ENCODE measurements around the gene DBF4.
"Not testable (repeated sequence)": the region's sequence is repeated elsewhere in the genome, so short reads cannot be mapped to it uniquely, and the experiment has no call there.

The DBF4 gene

GRCh38 chr7:87919875-87920274 is 43.6 kb downstream of the DBF4 start:
- TF ChIP-seq, protein P1, sequence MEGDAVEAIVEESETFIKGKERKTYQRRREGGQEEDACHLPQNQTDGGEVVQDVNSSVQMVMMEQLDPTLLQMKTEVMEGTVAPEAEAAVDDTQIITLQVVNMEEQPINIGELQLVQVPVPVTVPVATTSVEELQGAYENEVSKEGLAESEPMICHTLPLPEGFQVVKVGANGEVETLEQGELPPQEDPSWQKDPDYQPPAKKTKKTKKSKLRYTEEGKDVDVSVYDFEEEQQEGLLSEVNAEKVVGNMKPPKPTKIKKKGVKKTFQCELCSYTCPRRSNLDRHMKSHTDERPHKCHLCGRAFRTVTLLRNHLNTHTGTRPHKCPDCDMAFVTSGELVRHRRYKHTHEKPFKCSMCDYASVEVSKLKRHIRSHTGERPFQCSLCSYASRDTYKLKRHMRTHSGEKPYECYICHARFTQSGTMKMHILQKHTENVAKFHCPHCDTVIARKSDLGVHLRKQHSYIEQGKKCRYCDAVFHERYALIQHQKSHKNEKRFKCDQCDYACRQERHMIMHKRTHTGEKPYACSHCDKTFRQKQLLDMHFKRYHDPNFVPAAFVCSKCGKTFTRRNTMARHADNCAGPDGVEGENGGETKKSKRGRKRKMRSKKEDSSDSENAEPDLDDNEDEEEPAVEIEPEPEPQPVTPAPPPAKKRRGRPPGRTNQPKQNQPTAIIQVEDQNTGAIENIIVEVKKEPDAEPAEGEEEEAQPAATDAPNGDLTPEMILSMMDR (IDR thresholded peaks at IDR 0.05; ENCODE audit: low read depth, low read length, missing control alignments), result no peak
- H3K4me3 ChIP-seq (replicated peaks; ENCODE audit: low read depth, low read length), result no peak overlapping the region
- no peak for DNase-seq (ENCODE audit: extremely low read depth, low read depth)

DNA sequence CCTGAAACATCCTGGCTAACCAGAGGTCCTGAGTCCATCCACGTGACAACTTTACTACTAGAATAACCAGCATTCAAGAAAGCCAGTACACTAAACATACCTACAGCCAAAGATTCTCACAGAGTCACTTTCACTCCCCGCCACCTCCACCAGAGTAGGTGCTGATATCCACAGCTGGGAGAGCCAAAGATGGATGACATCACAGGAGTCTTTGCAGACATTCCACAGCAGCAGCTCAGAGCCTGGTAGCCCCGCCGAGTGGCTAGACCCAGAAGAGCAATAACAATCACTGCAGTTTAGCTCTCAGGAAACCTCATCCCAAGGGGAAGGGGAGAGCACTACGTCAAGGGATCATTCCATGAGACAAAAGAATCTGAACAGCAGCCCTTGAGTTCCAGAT is 44.3 kb downstream of the DBF4 start:
- no peak for DNase-seq (ENCODE audit: extremely low read depth, low read depth)
- no peak overlapping the region for H3K4me3 ChIP-seq (replicated peaks; ENCODE audit: low read depth, low read length)
- TF ChIP-seq, protein P1 (IDR thresholded peaks at IDR 0.05; ENCODE audit: low read depth, low read length, missing control alignments), result no peak

DNA sequence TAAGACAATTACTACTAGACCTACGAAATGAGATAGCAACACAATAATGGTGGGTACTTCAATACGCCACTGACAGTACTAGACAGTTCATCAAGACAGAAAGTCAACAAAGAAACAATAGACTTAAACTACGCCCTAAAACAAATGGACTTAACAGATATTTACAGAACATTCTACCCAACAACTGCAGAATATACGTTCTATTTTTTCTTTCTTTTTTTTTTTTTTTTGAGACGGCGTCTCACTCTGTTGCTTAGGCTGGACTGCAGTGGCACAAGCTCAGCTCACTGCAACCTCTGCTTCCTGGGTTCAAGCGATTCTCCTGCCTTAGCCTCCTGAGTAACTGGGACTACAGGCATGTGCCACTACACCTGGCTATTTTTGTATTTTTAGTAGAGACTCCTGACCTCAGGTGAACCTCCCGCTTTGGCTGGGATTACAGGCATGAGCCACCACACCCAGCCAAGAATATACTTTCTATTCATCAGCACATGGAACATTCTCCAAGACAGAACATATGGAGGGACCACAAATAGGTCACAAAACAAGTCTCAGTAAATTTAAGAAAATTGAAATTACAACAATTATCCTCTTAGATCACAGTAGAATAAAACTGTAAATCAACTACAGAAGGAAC is 46.6 kb downstream of the DBF4 start:
- H3K4me3 ChIP-seq (replicated peaks; ENCODE audit: low read depth, low read length); DNase-seq (ENCODE audit: extremely low read depth, low read depth): not testable (repeated sequence)

DNA sequence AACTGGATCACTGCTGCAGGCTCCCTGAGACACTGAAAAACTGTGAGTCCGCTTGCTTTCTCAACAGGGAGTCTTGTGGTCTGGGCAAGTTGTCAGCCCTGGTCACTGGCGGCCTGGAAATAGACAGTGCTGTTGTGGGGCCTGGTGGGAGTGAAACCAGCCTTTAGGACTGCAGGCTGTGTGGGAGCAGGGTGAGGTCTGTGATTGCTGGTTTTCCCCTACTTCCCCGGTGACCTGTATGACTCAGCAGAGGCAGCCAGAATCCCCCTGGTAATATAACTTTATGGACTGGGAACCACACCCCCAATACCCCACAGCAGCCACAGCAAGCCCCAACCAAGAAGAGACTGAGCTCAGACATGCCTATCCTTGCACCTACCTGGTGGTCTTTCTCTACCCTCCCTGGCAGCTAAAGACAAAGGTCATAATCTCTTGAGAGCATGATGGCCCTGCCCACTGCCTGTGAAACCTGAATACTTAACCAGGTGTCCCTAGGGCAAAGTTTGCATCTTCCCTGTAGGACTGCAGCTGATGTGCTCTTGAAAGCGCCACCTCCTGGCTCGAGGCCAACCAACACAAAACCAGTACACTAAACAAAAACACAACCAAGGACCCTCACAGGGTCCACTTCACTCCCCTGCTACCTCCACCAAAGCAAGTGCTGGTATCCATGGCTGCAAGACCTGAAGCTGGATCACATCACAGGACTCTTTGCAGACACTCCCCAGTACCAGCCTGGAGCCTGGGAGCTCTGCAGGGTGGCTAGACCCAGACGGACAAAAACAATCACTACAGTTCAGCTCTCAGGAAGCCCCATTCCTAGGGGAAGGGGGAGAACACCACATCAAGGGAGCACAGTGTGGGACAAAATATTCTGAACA is 50.5 kb downstream of the DBF4 start:
- DNase-seq (ENCODE audit: extremely low read depth, low read depth), result no peak
- no peak overlapping the region for H3K4me3 ChIP-seq (replicated peaks; ENCODE audit: low read depth, low read length)
- TF ChIP-seq, protein P1 (IDR thresholded peaks at IDR 0.05; ENCODE audit: low read depth, low read length, missing control alignments), result no peak

- DNase-seq (ENCODE audit: extremely low read depth, low read depth), result no peak
- H3K4me3 ChIP-seq (replicated peaks; ENCODE audit: low read depth, low read length), result peak overlapping the region; percentile 49
- TF ChIP-seq, protein P1 (IDR thresholded peaks at IDR 0.05; ENCODE audit: low read depth, low read length, missing control alignments), result no peak
These were observed 57.3 kb downstream of the DBF4 start for GRCh38 chr7:87933605-87933952.

DNA sequence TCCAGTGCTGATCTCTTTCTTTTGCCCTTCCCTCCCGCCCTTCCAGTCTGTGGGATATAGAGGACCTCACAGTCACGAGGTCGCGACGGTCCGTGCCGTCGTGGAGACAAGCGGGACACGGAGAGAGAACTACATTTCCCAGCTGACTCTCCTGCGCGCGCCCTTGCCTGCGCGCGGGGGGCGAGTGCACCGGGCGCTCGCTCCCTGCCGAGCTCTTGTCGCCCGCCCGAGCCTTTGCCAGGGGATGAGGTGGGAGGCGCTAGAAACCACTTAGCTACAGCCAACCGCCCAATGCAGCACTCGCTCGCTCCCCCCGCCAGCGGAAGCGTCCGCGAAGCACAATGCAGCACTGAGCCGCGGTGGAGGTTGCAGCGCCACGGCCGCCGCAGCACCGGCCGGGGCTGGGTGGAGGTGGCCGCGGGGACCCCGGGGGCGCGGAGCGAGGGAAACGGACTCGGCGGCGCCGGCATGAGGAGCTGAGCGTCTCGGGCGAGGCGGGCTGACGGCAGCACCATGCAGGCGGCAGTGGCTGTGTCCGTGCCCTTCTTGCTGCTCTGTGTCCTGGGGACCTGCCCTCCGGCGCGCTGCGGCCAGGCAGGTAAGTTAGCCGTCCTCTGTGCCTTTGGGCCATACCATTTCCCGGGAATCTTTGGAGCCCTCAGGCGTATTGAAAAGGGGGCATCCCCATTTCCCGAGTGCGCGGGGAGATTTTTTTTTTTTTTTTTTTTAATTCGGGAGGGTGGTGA is 57.8 kb downstream of the DBF4 start, which contains the start of gene ADAM22:
TSS of gene ADAM22 (plus strand) at position 299 of the 746 bp plus-strand sequence. CDS start at position 514, 215 bp downstream.
- H3K4me3 ChIP-seq (replicated peaks; ENCODE audit: low read depth, low read length), result peak within 1 kb of the TSS; percentile 49
- DNase-seq (ENCODE audit: extremely low read depth, low read depth), result peak; percentile 17
- TF ChIP-seq, protein P1 (IDR thresholded peaks at IDR 0.05; ENCODE audit: low read depth, low read length, missing control alignments), result no peak
